Naive thymus-derived CD8-positive, alpha-beta T cell (primary cell): ENCODE data around the gene SUSD3. TPM values are rescaled to one million over a fixed set of nuclear protein-coding genes. Genes with fewer than 3 reads are reported as not detected.

ENCODE experiments used
- ATAC-seq, 2 donors: fragments of 150-1000 bp; cut with Tn5 transposase in 1 of 2; sonication (Bioruptor Pico), chemical (Tn5 transposase) in 1 of 2; 1 replicate in 1 of 2; 2 replicates in 1 of 2; pipeline ENCODE4 v1.10.0; 2021; ENCODE audit warnings: mild to moderate bottlenecking in 2 of 2, moderate library complexity in 2 of 2
- POLR2A ChIA-PET: fragments of 350-600 bp; sonication (Branson Sonifier 250); formaldehyde crosslinking; loops from one replicate; lab custom pipeline; 2021; ENCODE audit warnings: antibody characterized with exemption; lab: Charles Lee
- DNase-seq, 10 donors: peaks; one replicate each; pipeline versions ENCODE4 v3.0.0 to v3.0.0-alpha.2; 2020 to 2022
- H3K27ac Mint-ChIP-seq, 10 donors: one replicate each; pipeline ENCODE4 v1.8.0; 2020 to 2022; ENCODE audit warnings: mild to moderate bottlenecking in 10 of 10, mixed read lengths in 10 of 10, moderate library complexity in 4 of 10, inconsistent platforms in 1 of 10
- H3K27me3 Mint-ChIP-seq, 5 donors: one replicate each; pipeline ENCODE4 v1.8.0; 2021 to 2022; ENCODE audit warnings: mixed read lengths in 5 of 5
- H3K36me3 Mint-ChIP-seq, 3 donors: one replicate each; pipeline ENCODE4 v1.8.0; 2020 to 2022; ENCODE audit warnings: mixed read lengths in 3 of 3, mild to moderate bottlenecking in 2 of 3, inconsistent platforms in 1 of 3
- H3K4me1 Mint-ChIP-seq, 4 donors: one replicate each; pipeline ENCODE4 v1.8.0; 2021 to 2022; ENCODE audit warnings: mixed read lengths in 4 of 4
- H3K4me3 Mint-ChIP-seq, 10 donors: one replicate each; pipeline ENCODE4 v1.8.0; 2020 to 2022; ENCODE audit warnings: mild to moderate bottlenecking in 10 of 10, mixed read lengths in 10 of 10, moderate library complexity in 6 of 10, inconsistent platforms in 1 of 10
- H3K9me3 Mint-ChIP-seq, 9 donors: one replicate each; pipeline ENCODE4 v1.8.0; 2020 to 2022; ENCODE audit warnings: mixed read lengths in 9 of 9, mild to moderate bottlenecking in 3 of 9, inconsistent platforms in 1 of 9, moderate library complexity in 1 of 9
- polyA plus RNA-seq, 3 donors: library from polyadenylated mRNA; unstranded; fragments of 300-500 nt; fragmentation: Illumina TruSeq; gene quantifications; one replicate each; pipeline ENCODE4 v1.2.3, GENCODE V29; 2021
- total RNA-seq, 8 experiments: library from RNA in 2 of 8; stranded (reverse) in 2 of 8; gene quantifications; one replicate each; pipeline ENCODE4 v1.2.3 and lab custom pipeline; 2021 to 2026

The SUSD3 gene
- total and polyA plus RNA-seq, 5 experiments from 2014 or later, result 62.1 to 208 (median 86.7) TPM

- peaks cover 37 to 71% (median 54%) of the 10 kb centered on the region in 4 donors for H3K4me1 Mint-ChIP-seq
- H3K4me3 Mint-ChIP-seq, result peak overlapping the region in 7 of 10 donors; percentile 8 to 56 (median 40)
Measured at GRCh38 chr9:93053781-93054331, 4.6 kb upstream of the SUSD3 start.

GRCh38 chr9:93054758-93055704, 3.5 kb upstream of the SUSD3 start:
- POLR2A ChIA-PET, result interaction anchor here (0.6 to 23.1 kb wide), 13 partner anchors 10 to 341 kb away, joined by 3 to 608 read pairs (median 8); partner anchors contain the start of gene CARD19
- Mint-ChIP-seq H3K4me3 (peak overlapping the region in 1 of 10 donors; percentile 23), H3K36me3 (no peaks in the 10 kb centered on the region), H3K9me3 (no peaks in the 10 kb centered on the region), H3K4me1 (peaks cover 28 to 69% (median 52%) of the 10 kb centered on the region in 4 donors), H3K27me3 (no peaks in the 10 kb centered on the region), H3K27ac (peak overlapping the region in 9 of 10 donors; percentile 32 to 96 (median 89))
- DNase-seq, result peak in 1 of 10 donors; percentile 60
- ATAC-seq, result no peak

More at GRCh38 chr9:93053781-93054331, 4.6 kb upstream of the SUSD3 start:
- Mint-ChIP-seq H3K36me3 (no peaks in the 10 kb centered on the region), H3K27ac (peak overlapping the region in 7 of 10 donors; percentile 16 to 91 (median 76)), H3K27me3 (no peaks in the 10 kb centered on the region), H3K9me3 (no peaks in the 10 kb centered on the region)
- POLR2A ChIA-PET, result interaction anchor here (0.7 to 23.1 kb wide), 17 partner anchors 10 to 90 kb away, joined by 3 to 608 read pairs (median 5); partner anchors contain the start of gene CARD19
- ATAC-seq (no peak), DNase-seq (peak in 1 of 10 donors; percentile 15)

- H3K36me3 Mint-ChIP-seq, result no peaks in the 10 kb centered on the region
- peak overlapping the region; percentile 66 to 89 (median 82) for H3K4me3 Mint-ChIP-seq
- peaks cover 39 to 79% (median 71%) of the 10 kb centered on the region in 4 donors for H3K4me1 Mint-ChIP-seq
- peak overlapping the region; percentile 89 to 96 (median 92) for H3K27ac Mint-ChIP-seq
- H3K9me3 Mint-ChIP-seq, result no peaks in the 10 kb centered on the region
- ATAC-seq, result peak in 1 of 2 donors; percentile 9
- POLR2A ChIA-PET, result interaction anchor here (0.6 to 23.1 kb wide), 9 partner anchors 9 to 91 kb away, joined by 3 to 608 read pairs (median 3); partner anchors contain the start of gene CARD19
- no peaks in the 10 kb centered on the region for H3K27me3 Mint-ChIP-seq
- peak in 1 of 10 donors; percentile 59 for DNase-seq
Measured at GRCh38 chr9:93057042-93057702, 1.3 kb upstream of the SUSD3 start.

DNA sequence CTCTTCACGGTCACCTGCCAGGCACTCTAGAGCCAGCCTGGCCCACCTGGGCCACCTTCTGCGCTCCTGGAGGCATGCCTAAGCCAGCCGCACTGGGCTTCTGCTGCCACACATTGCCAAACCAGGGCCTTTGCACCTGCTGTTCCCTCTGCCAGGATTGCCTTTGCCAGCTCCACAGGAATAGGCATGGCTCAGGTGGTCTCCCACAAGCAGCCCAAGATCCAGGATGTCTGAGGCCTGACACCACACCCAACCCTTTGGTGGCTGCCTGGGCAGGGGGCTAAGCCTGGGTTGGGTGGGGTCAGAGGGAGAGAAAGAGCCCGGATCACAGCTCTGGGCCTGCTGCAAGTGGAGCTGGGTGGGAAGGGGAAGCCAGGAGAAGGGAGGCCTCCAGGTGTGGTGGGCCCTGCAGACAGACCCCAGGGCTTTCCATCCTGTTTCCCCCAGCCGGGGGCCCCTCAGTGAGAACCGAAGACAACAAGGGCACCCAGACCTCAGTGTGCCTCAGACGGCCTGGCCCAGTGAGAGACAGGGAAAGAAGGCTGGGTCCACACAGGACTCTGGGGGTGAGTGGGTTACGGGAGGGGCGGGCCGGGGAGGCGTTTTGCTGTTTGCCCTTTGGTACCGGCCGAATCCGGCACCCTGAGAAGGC, 672 bp upstream of the SUSD3 start:
- Mint-ChIP-seq H3K4me1 (peaks cover 42 to 80% (median 77%) of the 10 kb centered on the region in 4 donors), H3K9me3 (no peaks in the 10 kb centered on the region), H3K27ac (peak overlapping the region; percentile 89 to 96 (median 92)), H3K36me3 (no peaks in the 10 kb centered on the region), H3K27me3 (no peaks in the 10 kb centered on the region), H3K4me3 (peak overlapping the region; percentile 72 to 89 (median 84))
- DNase-seq (peak in 3 of 10 donors; percentile 22 to 61 (median 33)), ATAC-seq (peak; percentile 32 to 40)
- POLR2A ChIA-PET, result interaction anchor here (0.5 to 23.1 kb wide), 10 partner anchors 8 to 91 kb away, joined by 3 to 608 read pairs (median 4); partner anchors contain the start of gene CARD19

GRCh38 chr9:93059011-93059714, 662 bp downstream of the SUSD3 start:
- POLR2A ChIA-PET, result interaction anchor here (0.8 to 23.1 kb wide), 20 partner anchors 8 to 111 kb away, joined by 3 to 608 read pairs (median 5); partner anchors contain the start of gene CARD19

GRCh38 chr9:93059715-93060578, 1.4 kb downstream of the SUSD3 start:
- no peaks in the 10 kb centered on the region for H3K9me3 Mint-ChIP-seq
- H3K4me3 Mint-ChIP-seq, result peak overlapping the region; percentile 85 to 96 (median 92)
- H3K27me3 Mint-ChIP-seq, result no peaks in the 10 kb centered on the region
- POLR2A ChIA-PET, result interaction anchor here (0.8 to 23.1 kb wide), 23 partner anchors 8 to 112 kb away, joined by 3 to 608 read pairs (median 4); partner anchors contain the start of gene CARD19
- DNase-seq, result peak in 1 of 10 donors; percentile 32
- peak overlapping the region; percentile 93 to 100 (median 100) for H3K27ac Mint-ChIP-seq
- ATAC-seq, result no peak
- peaks cover 0 to 5% (median 0%) of the 10 kb centered on the region in 3 donors for H3K36me3 Mint-ChIP-seq
- peaks cover 44 to 80% (median 76%) of the 10 kb centered on the region in 4 donors for H3K4me1 Mint-ChIP-seq

More at GRCh38 chr9:93059011-93059714, 662 bp downstream of the SUSD3 start:
- Mint-ChIP-seq H3K36me3 (no peaks in the 10 kb centered on the region), H3K27me3 (no peaks in the 10 kb centered on the region), H3K27ac (peak overlapping the region; percentile 93 to 100 (median 100)), H3K4me1 (peaks cover 37 to 80% (median 73%) of the 10 kb centered on the region in 4 donors), H3K4me3 (peak overlapping the region; percentile 85 to 96 (median 92)), H3K9me3 (no peaks in the 10 kb centered on the region)
- ATAC-seq (peak; percentile 14 to 18), DNase-seq (peak in 4 of 10 donors; percentile 38 to 61 (median 42))

GRCh38 chr9:93060746-93061259, 2.3 kb downstream of the SUSD3 start:
- peak overlapping the region; percentile 85 to 96 (median 92) for H3K4me3 Mint-ChIP-seq
- no peaks in the 10 kb centered on the region for H3K27me3 Mint-ChIP-seq
- H3K27ac Mint-ChIP-seq, result peak overlapping the region; percentile 93 to 100 (median 100)
- peaks cover 47 to 83% (median 78%) of the 10 kb centered on the region in 4 donors for H3K4me1 Mint-ChIP-seq
- peaks cover 0 to 6% (median 0%) of the 10 kb centered on the region in 3 donors for H3K36me3 Mint-ChIP-seq
- ATAC-seq, result no peak
- POLR2A ChIA-PET, result interaction anchor here (0.6 to 23.1 kb wide), 13 partner anchors 10 to 106 kb away, joined by 3 to 608 read pairs (median 10); partner anchors contain the start of gene CARD19
- H3K9me3 Mint-ChIP-seq, result no peaks in the 10 kb centered on the region
- peak in 1 of 10 donors; percentile 47 for DNase-seq

DNA sequence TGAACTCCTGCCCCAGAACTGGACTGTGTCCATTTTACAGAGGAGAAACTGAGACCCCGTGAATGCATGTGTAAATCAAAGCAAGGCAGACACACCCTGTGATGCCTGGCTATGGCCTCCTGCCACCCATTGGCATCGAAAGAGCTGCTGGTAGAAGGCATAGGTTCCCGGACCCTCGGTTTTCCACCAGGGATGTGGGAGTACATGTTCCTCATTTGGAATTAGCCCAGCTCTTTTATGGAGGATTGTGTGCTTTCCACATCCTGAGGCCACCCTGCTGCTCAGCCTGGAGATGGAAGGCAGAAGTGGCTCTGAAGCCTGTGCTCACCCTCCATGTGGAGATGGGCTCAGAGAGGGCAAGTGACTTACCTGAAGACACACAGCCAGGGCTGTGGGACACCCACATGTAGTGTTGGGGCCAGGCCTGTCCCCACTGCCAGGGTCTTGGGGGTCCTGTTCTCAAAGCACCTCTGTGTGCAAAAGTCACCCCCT, 2.8 kb downstream of the SUSD3 start:
- no peaks in the 10 kb centered on the region for H3K9me3 Mint-ChIP-seq
- H3K4me3 Mint-ChIP-seq, result peak overlapping the region; percentile 85 to 96 (median 92)
- H3K27me3 Mint-ChIP-seq, result no peaks in the 10 kb centered on the region
- POLR2A ChIA-PET, result interaction anchor here (0.6 to 23.1 kb wide), 16 partner anchors 8 to 108 kb away, joined by 3 to 608 read pairs (median 18); partner anchors contain the start of gene CARD19
- peak overlapping the region; percentile 93 to 100 (median 100) for H3K27ac Mint-ChIP-seq
- peaks cover 0 to 9% (median 0%) of the 10 kb centered on the region in 3 donors for H3K36me3 Mint-ChIP-seq
- peak in 1 of 10 donors; percentile 34 for DNase-seq
- peaks cover 46 to 84% (median 79%) of the 10 kb centered on the region in 4 donors for H3K4me1 Mint-ChIP-seq
- no peak for ATAC-seq
